G401 (cell line): Measurements from ENCODE around the gene TMEM11. TPM values are rescaled to one million over a fixed set of nuclear protein-coding genes. Genes with fewer than 3 reads are reported as not detected.

Experiments
- DNase-seq: peaks from one replicate; pipeline ENCODE4 v3.0.0-alpha.2; 2015; ENCODE audit warnings: low spot score
- in situ Hi-C: cut with HindIII; loops from 2 replicates; pipeline ENCODE4 v1.10.0; 2016; ENCODE audit warnings: low sequenced_read_pairs, mixed read lengths
- total RNA-seq: library from RNA; depleted of rRNA; stranded (reverse); fragments of >200 nt; shearing (Covaris generic); gene quantifications from 2 replicates; pipeline ENCODE4 v1.2.3, GENCODE V29; 2014

TMEM11 gene
- total RNA-seq, 1 experiment from 2014 or later: 31.2 TPM

DNA sequence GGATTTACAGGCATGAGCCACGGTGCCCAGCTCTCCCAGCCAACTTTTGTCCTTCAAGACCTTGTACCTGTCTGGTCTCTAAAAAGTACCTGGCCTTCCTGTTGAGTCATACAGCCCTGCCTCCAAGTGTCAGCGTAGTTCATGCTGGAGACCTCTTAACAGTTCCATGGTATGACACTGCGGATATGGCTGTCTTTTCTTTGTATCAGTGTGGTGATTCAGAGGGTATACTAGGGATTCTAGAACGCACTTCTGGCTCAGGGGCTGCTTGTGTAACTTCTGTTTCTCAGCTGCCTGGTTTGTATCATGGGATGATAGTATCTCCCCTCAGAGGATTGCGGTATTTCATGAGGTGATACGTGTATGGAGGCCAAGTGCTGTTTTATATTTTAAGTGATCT, 2.0 kb upstream of the TMEM11 start:
- in situ Hi-C loops: no loop called here
- DNase-seq: no peak

DNA sequence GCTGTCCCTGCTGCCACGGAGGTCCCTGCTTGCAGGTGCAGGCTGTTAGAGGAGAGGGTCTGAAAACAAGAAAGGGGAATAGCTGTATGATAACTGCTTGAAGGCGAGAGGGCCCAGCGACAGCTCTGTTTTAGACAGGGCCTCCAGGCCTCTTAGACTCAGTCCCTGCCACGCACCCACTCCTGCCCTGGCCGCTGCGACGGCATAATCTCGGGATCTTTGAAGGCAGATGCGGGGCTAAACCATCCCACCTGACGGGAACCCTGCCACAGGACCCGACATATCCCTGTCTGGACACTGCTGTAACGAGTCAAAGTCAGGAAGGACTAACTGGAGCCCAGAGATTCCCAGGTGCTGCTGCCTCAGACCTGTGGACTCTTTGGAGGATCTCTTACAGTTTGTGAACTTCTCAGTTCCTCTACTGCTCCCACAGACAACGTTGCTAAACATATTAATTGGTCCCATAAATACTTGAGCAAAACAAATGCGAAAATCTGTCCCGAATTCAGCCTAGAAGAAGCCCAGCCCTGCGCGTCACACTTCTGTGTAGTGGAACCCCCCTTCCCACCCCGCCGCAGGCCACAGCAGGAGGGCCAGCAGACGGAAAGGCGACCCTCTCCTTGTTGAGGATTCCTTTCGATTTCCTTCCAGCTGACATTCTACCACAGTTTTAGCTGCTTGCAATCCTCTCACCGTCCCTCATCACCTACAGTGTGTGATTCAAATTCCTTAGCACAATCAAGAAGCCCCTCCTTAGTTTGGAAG, 998 bp upstream of the TMEM11 start:
- in situ Hi-C loops: no loop called here

DNA sequence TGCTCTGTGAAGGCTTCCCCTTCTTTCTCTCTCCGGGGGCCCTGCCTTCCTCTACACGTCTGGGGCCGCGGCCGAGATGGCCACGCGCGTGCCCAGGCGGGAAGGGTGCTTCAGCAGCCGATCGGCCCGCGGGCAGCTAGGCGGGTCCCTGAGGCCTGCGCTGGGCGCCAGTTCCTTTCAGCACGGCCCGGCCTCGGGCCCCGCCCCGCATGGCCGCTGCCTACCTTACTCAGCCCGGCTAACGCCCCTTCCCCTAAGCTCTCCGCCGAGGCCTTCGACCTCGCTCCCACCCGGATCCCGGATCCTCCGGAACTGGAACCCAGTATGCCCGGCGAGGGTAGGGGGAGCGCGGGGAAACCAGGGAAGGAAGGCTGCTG, 335 bp downstream of the TMEM11 start:
- DNase-seq: no peak
- in situ Hi-C loops: no loop called here

More for the DNA sequence above, 998 bp upstream of the TMEM11 start:
- no peak for DNase-seq

DNA sequence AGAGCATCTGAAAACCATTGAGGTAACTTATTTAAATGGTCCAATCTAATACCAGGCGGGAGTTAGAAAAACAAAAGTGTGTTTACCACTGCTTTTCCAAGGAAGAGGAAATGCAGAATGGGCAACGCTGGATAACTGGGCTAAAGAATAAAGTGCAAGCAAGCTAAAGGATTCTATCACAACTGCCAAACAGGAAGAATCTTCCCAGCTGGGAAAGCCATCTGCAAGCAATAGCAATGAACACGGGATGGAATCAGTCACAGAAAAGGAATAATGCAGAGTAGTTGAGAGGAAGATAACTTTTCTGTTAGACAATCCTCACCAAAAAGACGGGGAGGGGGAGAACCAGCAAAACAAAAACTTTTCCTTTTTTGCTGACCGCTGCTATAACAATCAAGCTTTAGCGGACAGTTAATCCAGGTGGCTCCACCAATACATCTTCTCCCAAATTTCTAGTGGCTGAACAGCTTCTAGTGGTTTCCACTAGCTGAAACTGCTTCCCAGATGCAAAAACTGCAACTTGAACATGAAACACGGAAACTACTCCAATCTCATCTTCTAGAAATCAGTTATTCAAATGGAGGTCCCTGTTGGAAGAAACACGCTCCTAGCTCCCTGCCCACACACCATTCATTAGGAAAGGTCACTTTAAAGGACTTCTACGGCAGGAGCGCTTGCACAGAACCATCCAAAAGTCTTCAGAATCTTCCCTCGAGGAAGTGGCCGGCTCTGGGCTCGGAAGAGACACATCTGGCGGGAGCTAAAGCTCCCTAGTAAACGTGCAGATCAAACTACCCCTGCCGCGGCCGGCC, 929 bp downstream of the TMEM11 start:
- in situ Hi-C loops: no loop called here
- DNase-seq: no peak

DNA sequence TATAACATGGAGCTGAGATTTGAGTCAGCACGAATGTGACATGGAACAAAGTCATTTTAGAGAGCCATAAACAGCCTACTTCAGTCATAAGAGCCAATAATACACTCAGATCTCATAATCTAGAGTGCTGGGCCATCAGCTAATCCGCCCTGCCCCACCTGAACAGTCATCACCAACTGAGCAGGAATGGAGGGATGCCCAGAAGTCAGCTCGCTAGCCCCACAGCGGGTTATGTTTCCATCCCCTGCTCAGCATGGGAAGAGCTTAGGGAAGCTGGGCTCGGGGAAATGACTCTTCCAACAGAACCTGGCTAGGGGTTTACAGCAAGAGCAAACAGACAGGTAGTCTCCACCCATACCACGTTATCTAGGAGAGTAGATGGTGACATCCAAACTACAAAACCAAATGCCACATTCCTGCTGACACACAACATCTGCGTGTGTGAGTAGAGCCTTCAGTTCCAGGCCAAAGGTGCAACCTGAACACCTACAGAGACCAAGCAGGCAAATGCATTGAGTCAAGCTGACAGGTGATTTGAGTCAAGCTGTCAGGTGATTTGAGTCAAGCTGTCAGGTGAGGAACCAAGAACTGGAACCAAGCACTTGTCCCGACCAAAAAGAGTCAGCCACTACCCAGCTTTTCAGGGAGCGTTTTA, 2.0 kb downstream of the TMEM11 start:
- in situ Hi-C loops: no loop called here
- DNase-seq: no peak

DNA sequence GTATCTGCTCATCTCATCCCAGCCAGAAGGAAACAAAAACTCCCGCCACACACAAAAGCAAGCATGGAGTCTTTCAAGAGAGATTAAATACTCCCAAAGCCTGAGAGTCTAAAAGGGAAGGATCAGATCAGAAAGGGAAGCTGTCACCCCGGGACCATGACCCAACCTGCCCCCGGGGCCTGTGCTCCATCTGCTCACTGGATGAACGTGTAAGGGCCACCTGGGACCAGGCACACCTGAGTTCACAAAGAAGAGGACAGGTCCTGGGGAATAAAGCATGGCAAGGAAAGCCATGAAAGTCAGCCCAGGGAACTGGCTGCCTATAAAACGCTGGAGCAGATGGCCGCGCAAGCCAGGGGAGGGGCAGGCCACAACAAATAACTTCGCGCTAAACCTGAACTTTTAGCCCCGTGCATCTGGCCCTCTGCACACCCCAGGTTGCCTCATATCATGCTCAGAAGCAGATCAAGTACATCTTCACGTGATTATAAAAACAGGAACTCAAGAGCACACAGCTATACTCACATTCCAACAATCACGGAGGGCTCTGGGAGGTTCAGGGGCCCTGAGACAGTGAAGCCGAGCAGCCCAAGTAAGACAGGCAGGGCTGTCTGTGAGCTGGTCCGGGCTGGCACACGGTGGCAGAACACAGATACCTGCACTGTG, 3.4 kb downstream of the TMEM11 start:
- DNase-seq: no peak
- in situ Hi-C loops: no loop called here

DNA sequence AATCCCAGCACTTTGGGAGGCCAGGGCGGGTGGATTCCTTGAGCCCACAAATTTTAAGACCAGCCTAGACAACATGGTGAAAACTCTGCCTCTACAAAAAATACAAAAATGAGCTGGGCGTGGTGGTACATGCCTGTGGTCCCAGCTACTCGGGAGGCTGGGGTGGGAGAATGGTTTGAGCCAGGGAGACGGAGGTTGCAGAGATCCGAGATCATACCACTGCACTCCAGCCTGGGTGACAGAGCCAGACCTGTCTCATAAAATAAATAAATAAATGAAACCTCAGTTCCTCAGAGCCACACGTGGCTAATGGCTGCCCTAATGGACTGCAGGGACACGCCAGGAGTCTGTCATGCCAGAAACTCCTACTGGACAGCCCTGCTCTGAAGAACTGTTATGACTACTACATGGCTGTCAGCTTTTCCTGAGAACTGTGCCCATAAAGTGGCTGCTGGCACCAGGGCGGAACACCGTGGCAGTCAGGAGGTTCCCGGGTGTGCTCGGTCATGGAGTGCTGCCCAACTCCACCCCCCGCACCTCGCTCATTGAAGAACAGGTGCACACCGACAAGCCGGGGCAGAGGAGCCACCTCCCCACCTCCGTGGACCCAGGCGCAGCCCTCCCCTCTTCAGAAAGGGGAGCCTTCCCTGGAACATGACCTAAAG, 4.3 kb downstream of the TMEM11 start:
- peak; percentile 36 for DNase-seq
- in situ Hi-C loops: no loop called here

DNA sequence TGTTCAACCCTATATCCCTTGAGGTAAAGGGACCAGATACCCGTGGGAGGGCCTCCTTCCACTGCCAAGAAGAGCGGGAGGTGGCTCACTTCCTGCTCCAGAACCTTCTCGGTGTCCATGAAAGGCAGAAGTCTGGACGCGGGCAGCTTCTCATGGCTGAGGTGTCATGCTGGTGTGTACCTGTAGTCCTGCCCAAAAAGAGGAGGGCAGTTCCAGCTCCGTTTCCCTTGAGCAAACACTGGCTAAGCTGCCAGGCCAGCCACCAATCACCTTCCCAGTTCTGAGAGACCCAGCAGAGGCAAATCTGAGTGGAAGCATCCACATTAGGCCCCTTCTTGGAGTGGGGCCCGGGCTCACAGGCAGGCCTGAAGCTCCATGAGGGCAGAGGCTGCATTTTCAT, 5.6 kb downstream of the TMEM11 start:
- DNase-seq: no peak
- in situ Hi-C loops: no loop called here

DNA sequence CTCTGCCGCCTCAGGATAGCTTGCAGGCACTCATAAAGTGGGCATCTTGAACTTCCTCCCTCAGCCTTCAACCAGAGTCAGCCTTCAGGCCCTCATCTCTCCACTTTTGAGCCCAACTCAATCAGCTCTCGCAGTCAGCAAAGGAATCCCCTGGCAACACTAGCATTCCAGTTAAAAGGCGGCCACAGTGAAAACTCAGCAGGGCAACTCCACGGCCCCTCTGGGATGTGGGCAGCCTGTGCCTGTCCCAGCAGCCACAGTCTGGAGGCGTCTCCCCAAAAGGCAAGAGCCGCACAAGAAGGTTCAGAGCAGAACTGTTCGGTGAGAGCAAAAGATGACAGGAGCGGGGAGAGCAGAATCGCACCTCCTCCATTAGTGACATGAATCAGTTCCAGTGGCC, 9.0 kb downstream of the TMEM11 start:
- in situ Hi-C loops: no loop called here

DNA sequence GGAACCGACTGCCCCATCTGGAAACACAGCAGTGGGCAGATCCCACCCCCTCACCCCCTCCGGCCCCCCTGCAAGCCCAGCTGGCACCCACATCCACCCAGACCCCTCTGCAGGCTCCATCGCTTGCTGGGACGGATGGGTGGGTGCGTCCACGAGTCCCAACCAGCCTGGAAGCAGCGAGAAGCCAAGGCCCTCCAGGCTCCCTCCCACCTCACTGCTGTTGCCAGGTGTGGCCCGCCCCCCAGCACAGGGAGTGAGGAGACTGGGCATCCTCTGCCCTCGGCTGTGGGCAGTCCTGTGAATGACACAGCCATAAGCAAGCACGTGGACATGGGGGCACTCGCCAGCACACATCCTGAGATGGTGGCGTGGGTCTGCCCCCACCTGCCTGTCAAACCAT, 11.4 kb downstream of the TMEM11 start:
- no peak for DNase-seq
- in situ Hi-C loops: no loop called here

More for the DNA sequence above, 9.0 kb downstream of the TMEM11 start:
- no peak for DNase-seq

DNA sequence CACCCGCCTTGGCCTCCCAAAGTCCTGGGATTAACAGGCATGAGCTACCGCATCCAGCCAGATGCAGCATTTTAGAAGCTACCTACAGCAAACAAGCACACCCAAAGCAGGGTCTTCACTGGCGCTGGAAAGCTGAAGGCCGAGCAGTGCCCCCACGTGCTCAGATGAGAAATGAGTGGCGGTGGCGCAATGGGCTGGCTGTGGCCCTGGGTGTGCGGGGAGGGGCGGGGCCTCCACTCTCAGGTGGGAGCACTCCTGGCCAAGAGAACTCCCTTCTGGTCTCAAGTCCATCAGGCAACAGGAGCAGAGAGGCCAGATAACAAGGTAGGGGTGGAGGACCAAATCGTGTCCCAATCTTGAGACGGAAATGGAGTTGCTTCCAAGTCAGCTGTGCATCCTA, 12.1 kb downstream of the TMEM11 start:
- in situ Hi-C loops: no loop called here
- DNase-seq: no peak

DNA sequence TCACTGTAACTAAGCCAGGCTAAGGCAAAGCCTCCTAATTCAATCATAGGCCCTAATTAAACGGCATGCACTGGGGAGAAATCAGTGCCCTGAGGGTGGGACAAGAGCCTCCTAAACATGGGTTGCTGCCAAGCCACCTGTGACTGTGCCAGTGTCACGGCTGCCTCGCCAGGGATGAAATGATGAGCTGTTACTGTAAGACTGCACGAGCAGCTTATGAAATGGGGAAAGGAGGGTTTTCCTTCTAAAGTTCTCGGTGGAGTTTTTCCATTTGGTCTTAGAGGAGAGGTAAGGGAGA, 12.7 kb downstream of the TMEM11 start:
- in situ Hi-C loops: no loop called here

DNA sequence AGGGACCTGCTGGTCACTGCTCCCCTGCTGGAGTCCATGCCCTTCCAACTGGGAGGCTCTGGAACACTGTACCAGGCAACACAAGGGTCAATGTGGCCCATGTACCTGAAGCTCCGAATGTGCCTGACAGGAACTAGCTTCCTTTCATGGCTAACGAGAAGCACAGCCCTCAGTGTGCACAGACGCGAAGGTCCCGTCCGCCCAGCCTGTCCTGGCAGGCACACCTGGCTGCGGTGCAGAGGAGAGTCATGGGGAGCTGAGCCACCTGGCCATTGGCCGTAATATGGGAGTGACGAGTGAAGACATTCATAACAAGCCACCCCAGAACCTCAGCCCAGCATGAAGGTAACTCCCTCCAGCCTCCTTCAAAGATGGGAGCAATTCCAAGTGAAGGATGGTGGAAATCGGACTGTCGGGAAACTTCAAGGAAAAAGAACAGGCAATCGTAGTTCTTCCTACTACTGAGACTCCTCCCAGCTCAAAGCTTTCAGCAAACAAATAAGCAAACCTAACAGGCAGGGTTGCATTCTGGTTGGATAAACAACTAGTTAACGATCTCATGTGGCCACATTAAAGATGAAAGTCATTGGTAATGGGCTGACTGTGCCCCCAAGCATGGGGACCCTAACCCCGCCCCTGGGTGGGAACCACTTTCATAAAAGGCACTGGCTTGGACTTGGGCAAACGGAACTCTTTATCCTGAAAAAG, 13.2 kb downstream of the TMEM11 start:
- in situ Hi-C loops: no loop called here
- DNase-seq: peak; percentile 84

More for the DNA sequence above, 12.7 kb downstream of the TMEM11 start:
- DNase-seq: peak; percentile 33

DNA sequence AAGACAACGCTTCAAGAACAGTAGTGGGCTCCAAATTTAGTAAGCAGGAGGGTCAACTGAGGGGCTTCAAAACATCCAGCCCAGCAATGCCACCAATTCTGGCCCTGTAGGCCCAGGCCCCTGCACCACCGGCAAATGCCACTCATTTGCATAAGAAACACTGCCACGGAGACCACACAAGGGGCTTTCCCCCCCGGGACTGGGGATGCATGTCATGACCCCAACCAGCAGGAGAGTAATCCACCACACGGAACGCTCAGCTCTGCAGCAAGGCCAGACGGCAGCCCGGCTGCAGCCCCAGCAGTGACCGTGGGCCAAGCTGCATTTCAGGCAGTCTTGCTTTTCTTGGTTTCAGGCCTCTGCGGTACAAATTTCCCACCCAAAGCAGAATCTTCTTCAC, 14.1 kb downstream of the TMEM11 start:
- in situ Hi-C loops: no loop called here
- DNase-seq: no peak

DNA sequence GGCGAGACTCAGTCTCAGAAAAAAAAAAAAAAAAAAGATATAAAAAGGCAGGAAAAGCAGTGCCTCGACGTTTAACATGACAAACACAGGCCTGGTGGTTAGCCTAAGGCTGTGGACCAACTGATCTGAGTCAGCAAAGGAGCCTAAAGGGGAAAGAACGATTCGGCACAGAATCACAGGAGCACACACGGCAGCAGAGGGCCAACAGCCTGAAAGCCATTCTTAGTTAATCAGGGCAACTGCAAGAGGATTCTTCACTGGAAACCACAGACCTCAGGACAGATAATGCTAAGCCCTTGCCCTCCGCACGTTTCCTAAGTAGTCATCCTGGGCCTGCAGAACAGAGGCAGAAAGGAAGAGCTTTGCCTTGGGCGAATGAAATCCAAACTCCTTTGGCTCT, 14.7 kb downstream of the TMEM11 start:
- in situ Hi-C loops: no loop called here
- DNase-seq: peak; percentile 23

DNA sequence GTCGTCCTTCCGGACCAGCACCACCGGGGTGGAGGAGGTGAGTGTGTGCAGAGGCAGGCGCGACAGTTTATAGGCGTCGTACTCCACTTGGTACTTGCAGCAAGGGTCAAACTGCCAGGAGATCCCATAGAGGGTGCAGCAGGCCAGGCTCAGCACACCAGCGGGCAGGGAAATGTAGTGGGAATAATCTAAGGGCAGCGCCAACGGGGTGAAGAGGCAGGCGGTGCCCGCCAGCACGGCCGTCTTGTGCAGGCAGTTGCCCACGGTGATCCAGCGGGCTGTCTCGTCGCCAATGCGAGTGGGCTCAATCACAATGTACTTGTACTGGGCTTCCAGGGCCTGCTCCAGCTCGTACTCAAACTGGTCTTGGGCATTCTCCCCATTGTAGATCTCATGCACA, 15.6 kb downstream of the TMEM11 start:
- no peak for DNase-seq
- in situ Hi-C loops: no loop called here

DNA sequence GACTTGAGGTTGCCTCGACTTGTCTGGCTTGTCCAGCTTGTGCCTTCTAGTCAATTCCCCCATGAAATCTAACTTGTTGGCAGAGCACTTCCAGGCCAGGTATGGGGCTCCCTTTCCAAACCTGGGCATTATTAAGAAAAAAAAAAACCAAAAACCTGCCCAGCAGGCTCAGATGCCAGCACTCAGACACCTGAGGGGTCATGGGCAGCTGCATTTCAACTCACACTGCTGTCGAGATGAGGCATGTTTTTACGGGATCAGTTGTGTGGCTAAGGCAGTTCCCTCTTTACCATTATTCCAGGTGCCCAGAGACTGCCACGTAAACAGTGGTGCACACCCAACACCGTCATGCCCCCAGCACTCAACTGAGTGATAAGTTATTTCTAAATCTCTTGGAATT, 17.8 kb downstream of the TMEM11 start:
- in situ Hi-C loops: no loop called here
- no peak for DNase-seq

DNA sequence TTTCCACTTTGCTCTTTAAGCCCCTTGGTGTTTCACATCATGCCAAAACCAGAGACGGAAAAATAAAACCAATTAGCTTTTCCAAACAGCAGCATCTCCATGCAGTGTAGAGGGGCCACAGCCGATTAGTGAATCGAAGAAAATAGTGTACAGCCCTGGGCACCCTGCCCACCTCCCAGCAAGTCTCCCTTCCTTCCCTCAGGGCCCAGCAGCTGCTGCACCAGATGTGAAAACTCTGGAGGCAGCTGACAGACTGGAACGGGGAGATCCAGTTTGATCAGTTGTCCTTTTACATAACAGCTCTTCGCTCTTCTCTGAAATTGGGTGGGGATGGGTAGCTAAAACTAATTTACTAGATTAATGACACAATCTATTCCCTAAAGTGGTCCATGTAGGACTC, 19.3 kb downstream of the TMEM11 start:
- DNase-seq: no peak
- in situ Hi-C loops: no loop called here

DNA sequence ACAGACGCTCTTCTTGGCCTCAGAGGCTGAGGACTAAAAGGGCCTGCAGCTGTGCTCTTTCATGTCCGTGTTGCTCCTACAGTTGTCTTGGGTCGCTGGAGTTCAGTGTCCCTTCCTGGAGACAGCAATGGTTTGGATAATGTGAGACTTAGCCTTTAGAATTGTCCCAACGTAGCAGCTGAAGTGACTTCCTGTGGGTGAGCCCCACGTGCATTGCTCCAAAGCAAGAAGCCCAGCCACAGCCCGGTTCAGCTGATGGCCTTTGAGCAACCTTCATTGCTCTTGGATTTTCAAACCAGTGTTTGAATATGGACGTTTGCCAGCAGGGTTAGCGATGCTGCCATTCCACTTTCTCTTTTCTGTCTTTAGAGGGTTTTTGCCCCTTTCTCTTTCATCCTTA, 19.7 kb downstream of the TMEM11 start:
- in situ Hi-C loops: no loop called here

More for the DNA sequence above, 19.7 kb downstream of the TMEM11 start:
- no peak for DNase-seq
